ENCODE data around the gene GADD45A.

Gene GADD45A

DNA sequence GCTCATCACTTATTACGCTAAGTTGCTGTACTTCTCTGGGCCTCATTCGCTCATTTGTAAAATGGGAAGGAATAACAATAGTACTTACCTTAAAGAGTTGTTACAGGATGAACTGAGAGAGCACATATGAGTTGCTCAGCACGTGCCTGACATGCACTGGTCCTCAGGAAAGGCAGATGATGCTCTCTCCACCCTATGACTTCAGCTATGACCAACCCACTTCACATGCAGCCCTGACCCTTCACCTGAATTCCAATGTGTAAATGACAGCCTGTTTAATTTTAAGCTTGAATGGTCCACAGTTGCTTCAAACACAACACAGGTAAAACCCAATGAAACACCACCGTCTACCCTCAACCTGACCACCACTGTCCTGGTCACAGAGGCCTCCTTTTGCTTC is 32.9 kb downstream of the GADD45A start:
- TF ChIP-seq CSDC2 (CRISPR knock-in tag; IDR thresholded peaks at IDR 0.05) (no peak), SNAI2 (CRISPR knock-in tag; IDR thresholded peaks at IDR 0.05) (no peak), ESRRG (CRISPR knock-in tag; IDR thresholded peaks at IDR 0.05) (no peak), PPARA (CRISPR knock-in tag; IDR thresholded peaks at IDR 0.05; ENCODE audit: borderline replicate concordance) (no peak), OSR1 (CRISPR knock-in tag; IDR thresholded peaks at IDR 0.05) (no peak), RARB (CRISPR knock-in tag; IDR thresholded peaks at IDR 0.05) (no peak), ZFP3 (CRISPR knock-in tag; IDR thresholded peaks at IDR 0.05) (no peak), GLIS3 (CRISPR knock-in tag; IDR thresholded peaks at IDR 0.05) (no peak), ARNTL (CRISPR knock-in tag; IDR thresholded peaks at IDR 0.05; ENCODE audit: borderline replicate concordance, low read depth) (no peak), ZFP30 (CRISPR knock-in tag; IDR thresholded peaks at IDR 0.05) (no peak), TCF4 (CRISPR knock-in tag; IDR thresholded peaks at IDR 0.05; ENCODE audit: borderline replicate concordance) (no peak)
- TF ChIP-seq, protein P1, sequence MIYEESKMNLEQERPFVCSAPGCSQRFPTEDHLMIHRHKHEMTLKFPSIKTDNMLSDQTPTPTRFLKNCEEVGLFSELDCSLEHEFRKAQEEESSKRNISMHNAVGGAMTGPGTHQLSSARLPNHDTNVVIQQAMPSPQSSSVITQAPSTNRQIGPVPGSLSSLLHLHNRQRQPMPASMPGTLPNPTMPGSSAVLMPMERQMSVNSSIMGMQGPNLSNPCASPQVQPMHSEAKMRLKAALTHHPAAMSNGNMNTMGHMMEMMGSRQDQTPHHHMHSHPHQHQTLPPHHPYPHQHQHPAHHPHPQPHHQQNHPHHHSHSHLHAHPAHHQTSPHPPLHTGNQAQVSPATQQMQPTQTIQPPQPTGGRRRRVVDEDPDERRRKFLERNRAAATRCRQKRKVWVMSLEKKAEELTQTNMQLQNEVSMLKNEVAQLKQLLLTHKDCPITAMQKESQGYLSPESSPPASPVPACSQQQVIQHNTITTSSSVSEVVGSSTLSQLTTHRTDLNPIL (CRISPR knock-in tag; IDR thresholded peaks at IDR 0.05; ENCODE audit: low read depth): no peak
- TF ChIP-seq, protein P2, sequence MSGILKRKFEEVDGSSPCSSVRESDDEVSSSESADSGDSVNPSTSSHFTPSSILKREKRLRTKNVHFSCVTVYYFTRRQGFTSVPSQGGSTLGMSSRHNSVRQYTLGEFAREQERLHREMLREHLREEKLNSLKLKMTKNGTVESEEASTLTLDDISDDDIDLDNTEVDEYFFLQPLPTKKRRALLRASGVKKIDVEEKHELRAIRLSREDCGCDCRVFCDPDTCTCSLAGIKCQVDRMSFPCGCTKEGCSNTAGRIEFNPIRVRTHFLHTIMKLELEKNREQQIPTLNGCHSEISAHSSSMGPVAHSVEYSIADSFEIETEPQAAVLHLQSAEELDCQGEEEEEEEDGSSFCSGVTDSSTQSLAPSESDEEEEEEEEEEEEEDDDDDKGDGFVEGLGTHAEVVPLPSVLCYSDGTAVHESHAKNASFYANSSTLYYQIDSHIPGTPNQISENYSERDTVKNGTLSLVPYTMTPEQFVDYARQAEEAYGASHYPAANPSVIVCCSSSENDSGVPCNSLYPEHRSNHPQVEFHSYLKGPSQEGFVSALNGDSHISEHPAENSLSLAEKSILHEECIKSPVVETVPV (CRISPR knock-in tag; IDR thresholded peaks at IDR 0.05): no peak
- TF ChIP-seq, protein P3, sequence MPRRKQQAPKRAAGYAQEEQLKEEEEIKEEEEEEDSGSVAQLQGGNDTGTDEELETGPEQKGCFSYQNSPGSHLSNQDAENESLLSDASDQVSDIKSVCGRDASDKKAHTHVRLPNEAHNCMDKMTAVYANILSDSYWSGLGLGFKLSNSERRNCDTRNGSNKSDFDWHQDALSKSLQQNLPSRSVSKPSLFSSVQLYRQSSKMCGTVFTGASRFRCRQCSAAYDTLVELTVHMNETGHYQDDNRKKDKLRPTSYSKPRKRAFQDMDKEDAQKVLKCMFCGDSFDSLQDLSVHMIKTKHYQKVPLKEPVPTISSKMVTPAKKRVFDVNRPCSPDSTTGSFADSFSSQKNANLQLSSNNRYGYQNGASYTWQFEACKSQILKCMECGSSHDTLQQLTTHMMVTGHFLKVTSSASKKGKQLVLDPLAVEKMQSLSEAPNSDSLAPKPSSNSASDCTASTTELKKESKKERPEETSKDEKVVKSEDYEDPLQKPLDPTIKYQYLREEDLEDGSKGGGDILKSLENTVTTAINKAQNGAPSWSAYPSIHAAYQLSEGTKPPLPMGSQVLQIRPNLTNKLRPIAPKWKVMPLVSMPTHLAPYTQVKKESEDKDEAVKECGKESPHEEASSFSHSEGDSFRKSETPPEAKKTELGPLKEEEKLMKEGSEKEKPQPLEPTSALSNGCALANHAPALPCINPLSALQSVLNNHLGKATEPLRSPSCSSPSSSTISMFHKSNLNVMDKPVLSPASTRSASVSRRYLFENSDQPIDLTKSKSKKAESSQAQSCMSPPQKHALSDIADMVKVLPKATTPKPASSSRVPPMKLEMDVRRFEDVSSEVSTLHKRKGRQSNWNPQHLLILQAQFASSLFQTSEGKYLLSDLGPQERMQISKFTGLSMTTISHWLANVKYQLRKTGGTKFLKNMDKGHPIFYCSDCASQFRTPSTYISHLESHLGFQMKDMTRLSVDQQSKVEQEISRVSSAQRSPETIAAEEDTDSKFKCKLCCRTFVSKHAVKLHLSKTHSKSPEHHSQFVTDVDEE (CRISPR knock-in tag; IDR thresholded peaks at IDR 0.05): no peak
- ATAC-seq: no peak

DNA sequence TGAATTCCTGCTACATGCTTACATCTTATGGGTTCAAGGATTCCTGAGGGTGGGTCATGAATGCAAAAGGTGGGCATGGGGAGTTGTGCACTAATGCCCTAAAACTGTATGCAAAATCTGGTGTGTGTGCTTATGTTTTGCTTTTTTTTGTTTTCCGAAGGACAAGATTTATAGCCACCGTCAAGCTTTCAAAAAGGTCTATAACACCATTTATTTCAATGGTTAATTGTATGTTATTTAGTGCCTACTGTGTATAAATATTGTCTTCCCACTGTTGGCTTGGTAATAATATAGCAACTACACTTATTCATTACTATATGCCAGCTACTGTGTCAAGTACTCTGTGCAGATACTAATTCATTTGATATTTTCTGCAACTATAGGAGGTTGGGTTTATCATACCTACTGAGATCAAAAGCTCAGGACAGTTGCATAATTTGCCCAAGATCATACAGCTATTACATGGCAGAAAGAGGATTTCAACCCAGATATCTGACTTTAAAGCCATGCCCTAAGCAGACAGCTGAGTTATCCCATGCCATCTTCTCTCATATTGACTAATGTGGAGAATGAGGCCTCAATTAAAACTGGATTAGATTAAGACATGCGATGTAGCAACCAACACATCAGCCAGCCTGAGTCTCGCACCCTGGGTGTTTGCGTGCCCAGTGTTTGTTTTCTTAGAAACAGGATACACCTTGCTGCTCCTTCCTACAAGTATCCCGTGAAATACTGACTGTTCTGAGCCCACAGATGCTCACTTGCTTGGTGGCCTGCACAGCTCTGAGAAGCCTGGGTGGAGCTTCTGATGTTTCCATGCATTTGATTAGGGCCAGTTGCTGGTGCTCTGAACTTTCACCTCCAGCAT is 34.6 kb downstream of the GADD45A start:
- TF ChIP-seq ZNF70 (CRISPR knock-in tag; IDR thresholded peaks at IDR 0.05) (no peak), ZC3H10 (CRISPR knock-in tag; IDR thresholded peaks at IDR 0.05) (no peak), SNAI2 (CRISPR knock-in tag; IDR thresholded peaks at IDR 0.05) (no peak), GLIS3 (CRISPR knock-in tag; IDR thresholded peaks at IDR 0.05) (no peak), OSR1 (CRISPR knock-in tag; IDR thresholded peaks at IDR 0.05) (no peak), TCF4 (CRISPR knock-in tag; IDR thresholded peaks at IDR 0.05; ENCODE audit: borderline replicate concordance) (no peak), ZNF8 (CRISPR knock-in tag; IDR thresholded peaks at IDR 0.05) (no peak), ARNTL (CRISPR knock-in tag; IDR thresholded peaks at IDR 0.05; ENCODE audit: borderline replicate concordance, low read depth) (no peak), PPARA (CRISPR knock-in tag; IDR thresholded peaks at IDR 0.05; ENCODE audit: borderline replicate concordance) (no peak), ESRRG (CRISPR knock-in tag; IDR thresholded peaks at IDR 0.05) (no peak), BACH2 (CRISPR knock-in tag; IDR thresholded peaks at IDR 0.05; ENCODE audit: borderline replicate concordance) (no peak)
- TF ChIP-seq, protein P1 (CRISPR knock-in tag; IDR thresholded peaks at IDR 0.05; ENCODE audit: low read depth): no peak
- TF ChIP-seq, protein P2 (CRISPR knock-in tag; IDR thresholded peaks at IDR 0.05): no peak
- TF ChIP-seq, protein P3 (CRISPR knock-in tag; IDR thresholded peaks at IDR 0.05): no peak
- ATAC-seq: no peak
